WTC11 (cell line): ENCODE measurements around the gene ESRP2. TPM values are rescaled to one million over a fixed set of nuclear protein-coding genes. Genes with fewer than 3 reads are reported as not detected.

ENCODE experiments used
- ATAC-seq: fragments of 200-7000 bp; cut with Tn5 transposase; 2 replicates; pipeline ENCODE4 v1.10.0; 2021; ENCODE audit warnings: mild to moderate bottlenecking, moderate library complexity
- CTCF ChIA-PET: fragments of 300-600 bp; sonication (Branson Sonifier 250); formaldehyde crosslinking; loops from one replicate; lab custom pipeline; 2021; ENCODE audit warnings: antibody characterized with exemption; lab: Charles Lee
- POLR2A ChIA-PET: fragments of 350-600 bp; sonication (Branson Sonifier 250); formaldehyde crosslinking; loops from one replicate; lab custom pipeline; 2021; ENCODE audit warnings: antibody characterized with exemption; lab: Charles Lee
- DNase-seq: peaks from one replicate; pipeline ENCODE4 v3.0.0; 2021; ENCODE audit warnings: low spot score
- H3K27ac Mint-ChIP-seq: 2 replicates; pipeline ENCODE4 v1.8.0; 2021; ENCODE audit warnings: mixed read lengths
- H3K27me3 Mint-ChIP-seq: 2 replicates; pipeline ENCODE4 v1.8.0; 2021; ENCODE audit warnings: low read depth, mild to moderate bottlenecking, moderate library complexity, mixed read lengths
- H3K36me3 Mint-ChIP-seq: 2 replicates; pipeline ENCODE4 v1.8.0; 2021; ENCODE audit warnings: mixed read lengths
- H3K4me1 Mint-ChIP-seq: 2 replicates; pipeline ENCODE4 v1.8.0; 2022; ENCODE audit warnings: mixed read lengths
- H3K4me3 Mint-ChIP-seq: 2 replicates; pipeline ENCODE4 v1.8.0; 2021; ENCODE audit warnings: mild to moderate bottlenecking, moderate library complexity, mixed read lengths
- H3K9me3 Mint-ChIP-seq: 2 replicates; pipeline ENCODE4 v1.8.0; 2021; ENCODE audit warnings: mixed read lengths
- ATF1 ChIP-seq: sonication (generic); formaldehyde crosslinking; IDR thresholded peaks from 2 replicates; pipeline ENCODE4 v1.8.1; 2023; ENCODE audit warnings: mild to moderate bottlenecking, moderate library complexity, missing genetic modification reagents
- EMX1 ChIP-seq: fragments of 250-450 bp; sonication (Bioruptor Pico); IDR thresholded peaks from 2 replicates; pipeline ENCODE4 v1.8.0; 2021; ENCODE audit warnings: mild to moderate bottlenecking
- ETV6 ChIP-seq: sonication (generic); formaldehyde crosslinking; IDR thresholded peaks from 2 replicates; pipeline ENCODE4 v1.8.1; 2022; ENCODE audit warnings: mild to moderate bottlenecking, missing genetic modification reagents
- GABPB1 ChIP-seq: sonication (generic); formaldehyde crosslinking; IDR thresholded peaks from 2 replicates; pipeline ENCODE4 v1.8.1; 2023; ENCODE audit warnings: mild to moderate bottlenecking, missing genetic modification reagents
- GRHL2 ChIP-seq: fragments of 250-450 bp; sonication (Bioruptor Pico); IDR thresholded peaks from 2 replicates; pipeline ENCODE4 v1.8.0; 2022; ENCODE audit warnings: mild to moderate bottlenecking, moderate library complexity; ENCODE audit not compliant: insufficient replicate concordance, severe bottlenecking
- HMGA2 ChIP-seq: fragments of 250-450 bp; sonication (Bioruptor Pico); IDR thresholded peaks from 2 replicates; pipeline ENCODE4 v1.4.0; 2021; ENCODE audit warnings: mild to moderate bottlenecking, moderate library complexity
- NFATC4 ChIP-seq: fragments of 250-450 bp; sonication (Bioruptor Pico); IDR thresholded peaks from 2 replicates; pipeline ENCODE4 v1.9.0; 2021; ENCODE audit warnings: mild to moderate bottlenecking
- NR2C2 ChIP-seq: sonication (generic); formaldehyde crosslinking; IDR thresholded peaks from 2 replicates; pipeline ENCODE4 v1.8.0; 2022; ENCODE audit warnings: mild to moderate bottlenecking, missing genetic modification reagents
- NR3C1 ChIP-seq: sonication (generic); formaldehyde crosslinking; conservative IDR thresholded peaks from 2 replicates; pipeline ENCODE4 v1.8.1; 2023; ENCODE audit warnings: low read depth, mild to moderate bottlenecking, missing genetic modification reagents
- OVOL2 ChIP-seq: fragments of 250-450 bp; sonication (Bioruptor Pico); IDR thresholded peaks from 2 replicates; pipeline ENCODE4 v1.9.0; 2021; ENCODE audit warnings: mild to moderate bottlenecking, borderline replicate concordance
- RORB ChIP-seq: fragments of 250-450 bp; sonication (Bioruptor Pico); IDR thresholded peaks from 2 replicates; pipeline ENCODE4 v1.9.0; 2021; ENCODE audit warnings: mild to moderate bottlenecking
- TEAD1 ChIP-seq: sonication (generic); formaldehyde crosslinking; IDR thresholded peaks from 2 replicates; pipeline ENCODE4 v1.8.0; 2022; ENCODE audit warnings: mild to moderate bottlenecking, missing genetic modification reagents
- ZNF219 ChIP-seq: sonication (generic); formaldehyde crosslinking; IDR thresholded peaks from 2 replicates; pipeline ENCODE4 v1.8.0; 2023; ENCODE audit warnings: missing genetic modification reagents, mild to moderate bottlenecking, borderline replicate concordance
- ZNF396 ChIP-seq: fragments of 250-450 bp; sonication (Bioruptor Pico); IDR thresholded peaks from 2 replicates; pipeline ENCODE4 v1.8.0; 2021; ENCODE audit warnings: mild to moderate bottlenecking, moderate library complexity, borderline replicate concordance
- ZNF423 ChIP-seq: fragments of 250-450 bp; sonication (Bioruptor Pico); IDR thresholded peaks from 2 replicates; pipeline ENCODE4 v2.1.2; 2022; ENCODE audit warnings: mild to moderate bottlenecking, moderate library complexity
- total RNA-seq: library from RNA; stranded (reverse); gene quantifications from 3 replicates; pipeline ENCODE4 v1.2.3, GENCODE V29; 2021
- TF ChIP-seq, protein P1 (sequence below): sonication (generic); formaldehyde crosslinking; IDR thresholded peaks from 2 replicates; pipeline ENCODE4 v1.8.1; 2023; ENCODE audit warnings: mild to moderate bottlenecking, missing genetic modification reagents, moderate library complexity
- TF ChIP-seq, protein P2 (sequence below): sonication (generic); formaldehyde crosslinking; IDR thresholded peaks from 2 replicates; pipeline ENCODE4 v1.8.0; 2022; ENCODE audit warnings: mild to moderate bottlenecking, missing genetic modification reagents
- TF ChIP-seq, protein P3 (sequence below): sonication (generic); formaldehyde crosslinking; IDR thresholded peaks from 2 replicates; pipeline ENCODE4 v1.8.1; 2022; ENCODE audit warnings: mild to moderate bottlenecking, moderate library complexity, missing genetic modification reagents
- TF ChIP-seq, protein P4 (sequence below): sonication (generic); formaldehyde crosslinking; IDR thresholded peaks from 2 replicates; pipeline ENCODE4 v1.8.1; 2023; ENCODE audit warnings: mild to moderate bottlenecking, missing genetic modification reagents, borderline replicate concordance
- TF ChIP-seq, protein P5 (sequence below): sonication (generic); formaldehyde crosslinking; IDR thresholded peaks from 2 replicates; pipeline ENCODE4 v1.8.0; 2022; ENCODE audit warnings: mild to moderate bottlenecking, missing genetic modification reagents
- TF ChIP-seq, protein P6 (sequence below): fragments of 250-450 bp; sonication (Bioruptor Pico); IDR thresholded peaks from 2 replicates; pipeline ENCODE4 v2.1.2; 2022; ENCODE audit warnings: mild to moderate bottlenecking, moderate library complexity
- TF ChIP-seq, protein P7 (sequence below): sonication (generic); formaldehyde crosslinking; conservative IDR thresholded peaks from 2 replicates; pipeline ENCODE4 v1.8.1; 2023; ENCODE audit warnings: mild to moderate bottlenecking, low read depth, missing genetic modification reagents, moderate library complexity
- TF ChIP-seq, protein P8 (sequence below): fragments of 250-450 bp; sonication (Bioruptor Pico); IDR thresholded peaks from 2 replicates; pipeline ENCODE4 v1.8.0; 2021; ENCODE audit warnings: mild to moderate bottlenecking

Gene ESRP2
- total RNA-seq, 1 experiment from 2014 or later, result 55.0 TPM

DNA sequence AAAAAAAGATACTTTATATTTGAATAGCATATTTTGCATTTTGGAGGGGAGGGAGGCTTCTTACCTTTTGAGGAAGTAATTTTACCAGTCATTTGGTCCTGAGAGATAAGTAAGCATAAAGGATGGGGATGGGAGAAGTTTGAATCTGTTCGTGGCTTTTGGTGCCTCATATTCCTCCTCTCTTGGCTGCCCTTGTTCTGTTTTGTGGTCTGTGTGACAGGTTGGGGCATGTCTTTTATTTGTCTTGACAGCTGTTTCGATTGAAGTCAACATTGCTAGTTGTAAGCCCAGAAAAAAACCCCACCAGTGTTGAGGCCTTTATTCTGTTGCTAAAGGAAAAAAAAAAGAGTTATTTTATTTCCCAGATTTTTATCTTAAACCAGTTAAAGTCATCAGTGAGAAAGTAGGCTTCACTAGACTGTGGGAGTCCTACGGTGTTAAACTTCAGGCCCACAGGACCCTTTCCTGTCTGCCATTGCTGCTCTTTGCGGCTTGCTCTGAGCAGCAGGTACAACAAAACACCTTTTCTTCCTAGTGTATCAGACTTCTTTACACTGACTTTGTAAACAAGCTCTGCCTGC, 39.8 kb upstream of the ESRP2 start:
- Mint-ChIP-seq H3K27me3 (no peaks in the 10 kb centered on the region), H3K36me3 (peaks cover 22% of the 10 kb centered on the region), H3K4me1 (peaks cover 3% of the 10 kb centered on the region; the same call in 1 of the 2 replicates), H3K27ac (peak overlapping the region; percentile 91), H3K9me3 (no peaks in the 10 kb centered on the region), H3K4me3 (no peak overlapping the region)
- no peak for DNase-seq
- POLR2A ChIA-PET, result no interaction called here
- no peak for ATAC-seq
- TF ChIP-seq HMGA2 (no peak), NFATC4 (CRISPR knock-in tag) (no peak), ZNF219 (CRISPR knock-in tag) (no peak), OVOL2 (CRISPR knock-in tag) (no peak), EMX1 (CRISPR knock-in tag) (no peak), GABPB1 (CRISPR knock-in tag) (no peak), TEAD1 (CRISPR knock-in tag) (no peak), ETV6 (CRISPR knock-in tag) (no peak), ZNF396 (CRISPR knock-in tag) (no peak), NR3C1 (CRISPR knock-in tag) (no peak), GRHL2 (CRISPR knock-in tag) (no peak)
- TF ChIP-seq, protein P1, sequence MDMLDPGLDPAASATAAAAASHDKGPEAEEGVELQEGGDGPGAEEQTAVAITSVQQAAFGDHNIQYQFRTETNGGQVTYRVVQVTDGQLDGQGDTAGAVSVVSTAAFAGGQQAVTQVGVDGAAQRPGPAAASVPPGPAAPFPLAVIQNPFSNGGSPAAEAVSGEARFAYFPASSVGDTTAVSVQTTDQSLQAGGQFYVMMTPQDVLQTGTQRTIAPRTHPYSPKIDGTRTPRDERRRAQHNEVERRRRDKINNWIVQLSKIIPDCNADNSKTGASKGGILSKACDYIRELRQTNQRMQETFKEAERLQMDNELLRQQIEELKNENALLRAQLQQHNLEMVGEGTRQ (CRISPR knock-in tag), result no peak
- TF ChIP-seq, protein P2, sequence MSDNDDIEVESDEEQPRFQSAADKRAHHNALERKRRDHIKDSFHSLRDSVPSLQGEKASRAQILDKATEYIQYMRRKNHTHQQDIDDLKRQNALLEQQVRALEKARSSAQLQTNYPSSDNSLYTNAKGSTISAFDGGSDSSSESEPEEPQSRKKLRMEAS (CRISPR knock-in tag), result no peak
- TF ChIP-seq, protein P3, sequence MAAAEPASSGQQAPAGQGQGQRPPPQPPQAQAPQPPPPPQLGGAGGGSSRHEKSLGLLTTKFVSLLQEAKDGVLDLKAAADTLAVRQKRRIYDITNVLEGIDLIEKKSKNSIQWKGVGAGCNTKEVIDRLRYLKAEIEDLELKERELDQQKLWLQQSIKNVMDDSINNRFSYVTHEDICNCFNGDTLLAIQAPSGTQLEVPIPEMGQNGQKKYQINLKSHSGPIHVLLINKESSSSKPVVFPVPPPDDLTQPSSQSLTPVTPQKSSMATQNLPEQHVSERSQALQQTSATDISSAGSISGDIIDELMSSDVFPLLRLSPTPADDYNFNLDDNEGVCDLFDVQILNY (CRISPR knock-in tag), result no peak
- TF ChIP-seq, protein P4, sequence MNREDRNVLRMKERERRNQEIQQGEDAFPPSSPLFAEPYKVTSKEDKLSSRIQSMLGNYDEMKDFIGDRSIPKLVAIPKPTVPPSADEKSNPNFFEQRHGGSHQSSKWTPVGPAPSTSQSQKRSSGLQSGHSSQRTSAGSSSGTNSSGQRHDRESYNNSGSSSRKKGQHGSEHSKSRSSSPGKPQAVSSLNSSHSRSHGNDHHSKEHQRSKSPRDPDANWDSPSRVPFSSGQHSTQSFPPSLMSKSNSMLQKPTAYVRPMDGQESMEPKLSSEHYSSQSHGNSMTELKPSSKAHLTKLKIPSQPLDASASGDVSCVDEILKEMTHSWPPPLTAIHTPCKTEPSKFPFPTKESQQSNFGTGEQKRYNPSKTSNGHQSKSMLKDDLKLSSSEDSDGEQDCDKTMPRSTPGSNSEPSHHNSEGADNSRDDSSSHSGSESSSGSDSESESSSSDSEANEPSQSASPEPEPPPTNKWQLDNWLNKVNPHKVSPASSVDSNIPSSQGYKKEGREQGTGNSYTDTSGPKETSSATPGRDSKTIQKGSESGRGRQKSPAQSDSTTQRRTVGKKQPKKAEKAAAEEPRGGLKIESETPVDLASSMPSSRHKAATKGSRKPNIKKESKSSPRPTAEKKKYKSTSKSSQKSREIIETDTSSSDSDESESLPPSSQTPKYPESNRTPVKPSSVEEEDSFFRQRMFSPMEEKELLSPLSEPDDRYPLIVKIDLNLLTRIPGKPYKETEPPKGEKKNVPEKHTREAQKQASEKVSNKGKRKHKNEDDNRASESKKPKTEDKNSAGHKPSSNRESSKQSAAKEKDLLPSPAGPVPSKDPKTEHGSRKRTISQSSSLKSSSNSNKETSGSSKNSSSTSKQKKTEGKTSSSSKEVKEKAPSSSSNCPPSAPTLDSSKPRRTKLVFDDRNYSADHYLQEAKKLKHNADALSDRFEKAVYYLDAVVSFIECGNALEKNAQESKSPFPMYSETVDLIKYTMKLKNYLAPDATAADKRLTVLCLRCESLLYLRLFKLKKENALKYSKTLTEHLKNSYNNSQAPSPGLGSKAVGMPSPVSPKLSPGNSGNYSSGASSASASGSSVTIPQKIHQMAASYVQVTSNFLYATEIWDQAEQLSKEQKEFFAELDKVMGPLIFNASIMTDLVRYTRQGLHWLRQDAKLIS (CRISPR knock-in tag), result no peak
- TF ChIP-seq, protein P5, sequence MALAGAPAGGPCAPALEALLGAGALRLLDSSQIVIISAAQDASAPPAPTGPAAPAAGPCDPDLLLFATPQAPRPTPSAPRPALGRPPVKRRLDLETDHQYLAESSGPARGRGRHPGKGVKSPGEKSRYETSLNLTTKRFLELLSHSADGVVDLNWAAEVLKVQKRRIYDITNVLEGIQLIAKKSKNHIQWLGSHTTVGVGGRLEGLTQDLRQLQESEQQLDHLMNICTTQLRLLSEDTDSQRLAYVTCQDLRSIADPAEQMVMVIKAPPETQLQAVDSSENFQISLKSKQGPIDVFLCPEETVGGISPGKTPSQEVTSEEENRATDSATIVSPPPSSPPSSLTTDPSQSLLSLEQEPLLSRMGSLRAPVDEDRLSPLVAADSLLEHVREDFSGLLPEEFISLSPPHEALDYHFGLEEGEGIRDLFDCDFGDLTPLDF (CRISPR knock-in tag), result no peak
- TF ChIP-seq, protein P6, sequence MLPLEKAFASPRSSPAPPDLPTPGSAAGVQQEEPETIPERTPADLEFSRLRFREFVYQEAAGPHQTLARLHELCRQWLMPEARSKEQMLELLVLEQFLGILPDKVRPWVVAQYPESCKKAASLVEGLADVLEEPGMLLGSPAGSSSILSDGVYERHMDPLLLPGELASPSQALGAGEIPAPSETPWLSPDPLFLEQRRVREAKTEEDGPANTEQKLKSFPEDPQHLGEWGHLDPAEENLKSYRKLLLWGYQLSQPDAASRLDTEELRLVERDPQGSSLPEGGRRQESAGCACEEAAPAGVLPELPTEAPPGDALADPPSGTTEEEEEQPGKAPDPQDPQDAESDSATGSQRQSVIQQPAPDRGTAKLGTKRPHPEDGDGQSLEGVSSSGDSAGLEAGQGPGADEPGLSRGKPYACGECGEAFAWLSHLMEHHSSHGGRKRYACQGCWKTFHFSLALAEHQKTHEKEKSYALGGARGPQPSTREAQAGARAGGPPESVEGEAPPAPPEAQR (CRISPR knock-in tag), result no peak
- CTCF ChIA-PET, result interaction anchor here (1.8 to 2.4 kb wide), 3 partner anchors 12 to 14 kb away, joined by 7 to 8 read pairs (median 8); partner anchors contain the start of gene SLC7A6

DNA sequence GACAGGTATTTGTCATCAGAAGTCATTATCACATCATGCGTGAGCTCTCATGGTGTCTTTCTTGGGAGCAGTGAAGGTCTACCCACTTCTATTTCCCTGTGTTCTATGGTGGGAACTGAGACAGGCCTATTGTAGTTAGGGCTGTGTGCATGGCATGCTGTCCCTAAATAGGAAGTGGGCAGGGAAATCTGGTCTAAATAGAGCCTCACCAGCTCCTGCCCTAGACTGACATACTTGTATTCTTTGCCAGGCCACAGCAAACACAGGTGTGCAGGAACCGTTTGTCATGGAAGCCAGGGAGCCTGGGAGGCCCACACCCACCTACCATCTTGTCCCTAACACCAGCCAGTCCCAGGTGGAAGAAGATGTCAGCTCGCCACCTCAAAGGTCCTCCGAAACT, 38.5 kb upstream of the ESRP2 start:
- ChIA-PET CTCF (interaction anchor here (0.7 to 2.1 kb wide), 3 partner anchors 10 to 19 kb away, joined by 3 to 8 read pairs (median 4); partner anchors contain the start of gene SLC7A6), POLR2A (no interaction called here)
- Mint-ChIP-seq H3K27ac (no peak overlapping the region), H3K36me3 (peaks cover 18% of the 10 kb centered on the region), H3K9me3 (no peaks in the 10 kb centered on the region), H3K4me3 (no peak overlapping the region), H3K27me3 (no peaks in the 10 kb centered on the region), H3K4me1 (peaks cover 3% of the 10 kb centered on the region)
- DNase-seq (no peak), ATAC-seq (no peak)
- TF ChIP-seq ZNF423 (CRISPR knock-in tag), result no peak
- no peak for TF ChIP-seq GABPB1 (CRISPR knock-in tag)
- TF ChIP-seq, protein P7, sequence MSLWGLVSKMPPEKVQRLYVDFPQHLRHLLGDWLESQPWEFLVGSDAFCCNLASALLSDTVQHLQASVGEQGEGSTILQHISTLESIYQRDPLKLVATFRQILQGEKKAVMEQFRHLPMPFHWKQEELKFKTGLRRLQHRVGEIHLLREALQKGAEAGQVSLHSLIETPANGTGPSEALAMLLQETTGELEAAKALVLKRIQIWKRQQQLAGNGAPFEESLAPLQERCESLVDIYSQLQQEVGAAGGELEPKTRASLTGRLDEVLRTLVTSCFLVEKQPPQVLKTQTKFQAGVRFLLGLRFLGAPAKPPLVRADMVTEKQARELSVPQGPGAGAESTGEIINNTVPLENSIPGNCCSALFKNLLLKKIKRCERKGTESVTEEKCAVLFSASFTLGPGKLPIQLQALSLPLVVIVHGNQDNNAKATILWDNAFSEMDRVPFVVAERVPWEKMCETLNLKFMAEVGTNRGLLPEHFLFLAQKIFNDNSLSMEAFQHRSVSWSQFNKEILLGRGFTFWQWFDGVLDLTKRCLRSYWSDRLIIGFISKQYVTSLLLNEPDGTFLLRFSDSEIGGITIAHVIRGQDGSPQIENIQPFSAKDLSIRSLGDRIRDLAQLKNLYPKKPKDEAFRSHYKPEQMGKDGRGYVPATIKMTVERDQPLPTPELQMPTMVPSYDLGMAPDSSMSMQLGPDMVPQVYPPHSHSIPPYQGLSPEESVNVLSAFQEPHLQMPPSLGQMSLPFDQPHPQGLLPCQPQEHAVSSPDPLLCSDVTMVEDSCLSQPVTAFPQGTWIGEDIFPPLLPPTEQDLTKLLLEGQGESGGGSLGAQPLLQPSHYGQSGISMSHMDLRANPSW (CRISPR knock-in tag), result no peak
- TF ChIP-seq, protein P8, sequence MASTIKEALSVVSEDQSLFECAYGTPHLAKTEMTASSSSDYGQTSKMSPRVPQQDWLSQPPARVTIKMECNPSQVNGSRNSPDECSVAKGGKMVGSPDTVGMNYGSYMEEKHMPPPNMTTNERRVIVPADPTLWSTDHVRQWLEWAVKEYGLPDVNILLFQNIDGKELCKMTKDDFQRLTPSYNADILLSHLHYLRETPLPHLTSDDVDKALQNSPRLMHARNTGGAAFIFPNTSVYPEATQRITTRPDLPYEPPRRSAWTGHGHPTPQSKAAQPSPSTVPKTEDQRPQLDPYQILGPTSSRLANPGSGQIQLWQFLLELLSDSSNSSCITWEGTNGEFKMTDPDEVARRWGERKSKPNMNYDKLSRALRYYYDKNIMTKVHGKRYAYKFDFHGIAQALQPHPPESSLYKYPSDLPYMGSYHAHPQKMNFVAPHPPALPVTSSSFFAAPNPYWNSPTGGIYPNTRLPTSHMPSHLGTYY (CRISPR knock-in tag), result no peak
- no peak for TF ChIP-seq NR2C2 (CRISPR knock-in tag)
- TF ChIP-seq ZNF396 (CRISPR knock-in tag), result no peak
- TF ChIP-seq RORB, result no peak
- TF ChIP-seq ATF1, result no peak
